ENCODE results near the gene LNPEP.

Gene LNPEP

GRCh38 chr5:97004423-97005060 lies 68.7 kb downstream of the LNPEP start:
- no peak for DNase-seq

GRCh38 chr5:97006454-97007060 lies 70.7 kb downstream of the LNPEP start:
- DNase-seq: no peak

- DNase-seq: no peak
Measured at GRCh38 chr5:97009212-97009898, 73.5 kb downstream of the LNPEP start.

DNA sequence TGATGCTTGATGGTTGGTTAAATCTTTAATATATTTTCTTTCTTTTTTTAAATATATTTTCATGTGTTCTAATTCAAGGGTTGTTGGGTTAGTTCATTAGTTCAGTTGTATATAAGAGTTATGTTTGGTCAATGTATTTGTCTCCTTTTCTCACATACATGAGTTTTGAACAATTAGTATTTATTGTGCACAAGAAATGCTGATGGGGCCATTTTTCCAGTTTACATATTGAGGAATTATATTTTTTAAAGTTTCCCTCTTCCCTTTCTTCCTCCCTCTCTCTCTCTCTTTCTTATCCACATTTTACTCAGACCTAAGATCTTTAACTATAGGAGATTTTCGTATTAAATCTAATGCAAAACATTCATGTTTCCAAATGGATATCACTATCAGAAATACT lies 74.0 kb downstream of the LNPEP start:
- no peak for DNase-seq

DNA sequence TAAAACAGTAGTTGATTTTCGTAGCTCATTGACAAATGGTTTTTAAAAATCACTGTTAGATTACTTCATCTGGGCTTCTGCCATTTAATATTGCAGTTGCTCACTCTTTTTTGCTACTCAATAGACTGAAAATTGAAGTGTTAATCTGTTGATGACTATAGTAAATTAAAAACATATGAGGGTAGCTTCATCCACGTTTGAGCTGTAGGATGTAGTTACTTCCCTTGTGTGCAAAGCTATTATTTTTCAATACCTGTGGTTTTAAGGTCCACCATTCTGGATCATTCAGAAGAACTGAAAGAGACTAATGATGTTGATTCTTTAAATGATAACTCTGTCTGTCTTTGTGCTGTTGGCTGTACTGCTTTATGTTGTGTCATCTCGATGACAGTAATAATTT lies 74.7 kb downstream of the LNPEP start:
- no peak for DNase-seq

GRCh38 chr5:97011567-97011966 lies 75.7 kb downstream of the LNPEP start:
- DNase-seq: no peak

DNA sequence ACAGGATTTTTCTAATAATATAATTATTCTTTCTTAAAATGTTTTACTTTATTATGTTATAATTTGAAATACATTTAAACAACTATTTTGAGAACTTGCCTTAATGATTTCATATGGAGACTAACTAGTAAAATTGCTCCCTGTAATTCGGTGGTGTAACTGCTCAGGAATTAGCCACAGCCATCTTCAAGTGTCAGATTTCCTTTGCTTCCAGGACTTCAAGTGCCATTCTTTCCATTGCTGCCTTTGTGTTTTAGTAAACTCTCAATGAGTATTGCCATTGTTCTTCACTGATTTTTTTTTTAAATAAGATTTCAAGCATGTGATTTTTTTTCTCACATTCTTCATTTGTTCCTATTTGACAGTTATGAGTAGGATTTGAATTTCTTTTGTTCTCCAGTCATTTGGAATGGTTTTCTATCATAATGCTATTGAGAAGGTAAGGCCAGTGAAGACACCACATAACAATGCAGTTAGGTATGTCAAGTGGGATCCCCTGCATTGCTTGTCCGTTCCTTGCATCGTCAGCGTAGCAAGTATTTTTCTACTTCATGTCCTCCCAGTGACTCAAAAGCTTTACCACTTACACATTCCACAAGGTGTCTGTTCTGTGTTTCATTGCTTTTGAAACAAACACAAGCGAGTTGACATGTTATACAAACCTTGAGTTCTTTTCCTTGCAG lies 83.7 kb downstream of the LNPEP start:
- DNase-seq: peak; percentile 83

GRCh38 chr5:97021416-97021815 lies 85.5 kb downstream of the LNPEP start:
- DNase-seq: no peak

DNA sequence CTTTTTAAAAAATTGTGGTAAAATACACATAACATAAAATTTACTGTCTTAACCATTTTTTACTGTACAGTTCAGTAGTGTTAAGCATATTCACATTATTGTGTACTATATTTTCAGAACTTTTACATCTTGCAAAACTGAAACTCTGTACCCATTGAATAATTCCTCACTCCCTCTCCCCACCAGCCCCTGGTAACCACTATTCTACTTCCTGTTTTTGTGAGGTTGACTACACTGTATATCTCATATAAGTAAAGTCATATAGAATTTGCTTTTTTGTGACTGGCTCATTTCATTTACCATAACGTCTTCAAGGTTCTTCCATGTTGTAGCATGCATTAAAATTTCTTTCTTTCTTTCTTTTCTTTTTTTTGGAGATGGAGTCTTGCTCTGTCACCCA lies 87.0 kb downstream of the LNPEP start:
- DNase-seq: no peak

GRCh38 chr5:97026721-97027120 lies 90.8 kb downstream of the LNPEP start:
- DNase-seq: no peak

- no peak for DNase-seq
Measured at GRCh38 chr5:97037819-97038218, 101.9 kb downstream of the LNPEP start.

GRCh38 chr5:97041239-97041638 lies 105.4 kb downstream of the LNPEP start:
- no peak for DNase-seq

DNA sequence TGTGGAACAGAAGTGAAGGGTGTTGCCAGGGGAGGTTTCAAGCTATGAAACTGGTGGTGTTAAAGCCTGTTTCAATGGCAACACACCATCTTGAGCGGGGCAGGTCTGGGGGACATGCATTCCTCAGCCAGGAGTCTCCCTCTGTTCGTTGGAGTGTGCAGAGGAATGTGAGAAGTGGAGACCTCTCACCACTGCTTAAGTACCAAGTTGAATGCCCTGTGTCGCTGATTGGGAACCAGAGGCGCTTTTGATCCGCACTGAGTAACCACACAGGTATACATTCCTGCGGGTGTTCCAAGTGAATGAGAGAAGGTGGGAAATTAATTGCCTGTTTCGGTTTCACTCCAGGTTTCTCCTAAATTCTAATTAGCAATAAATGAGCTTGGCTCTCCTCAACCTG lies 107.1 kb downstream of the LNPEP start:
- peak; percentile 63 for DNase-seq

DNA sequence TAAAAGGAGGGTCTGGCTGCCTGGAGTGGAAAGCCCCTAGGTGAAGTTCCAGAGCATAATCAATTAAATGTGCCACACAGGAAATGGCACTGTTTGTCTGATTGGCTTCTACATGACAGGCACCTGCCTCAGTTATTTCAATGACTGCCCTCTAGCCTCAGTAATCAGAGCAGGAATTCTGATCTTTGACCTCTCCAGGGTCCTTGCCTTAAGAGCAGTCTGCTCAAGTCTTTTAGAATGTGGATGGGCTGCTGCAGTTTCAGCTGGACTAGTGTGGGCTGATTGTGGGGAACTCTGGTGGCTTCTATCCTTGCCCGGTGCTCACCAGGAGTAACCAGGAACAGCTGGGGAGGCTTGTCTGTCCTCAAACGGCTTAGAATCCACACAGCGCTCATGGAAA lies 107.6 kb downstream of the LNPEP start:
- peak; percentile 67 for DNase-seq

DNA sequence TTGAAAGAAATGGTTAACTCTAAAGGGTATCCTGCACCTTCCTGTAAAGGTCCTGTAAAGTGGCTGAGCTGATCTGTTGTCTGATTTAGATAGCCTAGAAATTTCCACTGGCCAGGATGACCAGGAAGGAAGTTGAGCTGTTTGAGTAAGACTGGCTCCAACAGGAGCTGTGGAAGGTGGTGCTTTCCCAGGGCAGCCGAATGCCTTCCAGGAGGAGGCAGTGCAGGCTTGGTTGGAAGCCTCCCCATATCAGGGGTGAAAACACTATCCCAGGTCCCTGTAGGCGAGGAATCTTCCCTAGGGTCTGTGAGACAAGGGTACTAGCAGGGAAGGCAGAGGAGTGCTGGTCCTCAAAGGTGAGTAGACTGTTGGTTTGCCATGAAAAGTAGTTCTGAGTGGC lies 108.2 kb downstream of the LNPEP start:
- peak; percentile 87 for DNase-seq

- DNase-seq: no peak
Measured at GRCh38 chr5:97046270-97046982, 110.5 kb downstream of the LNPEP start.

DNA sequence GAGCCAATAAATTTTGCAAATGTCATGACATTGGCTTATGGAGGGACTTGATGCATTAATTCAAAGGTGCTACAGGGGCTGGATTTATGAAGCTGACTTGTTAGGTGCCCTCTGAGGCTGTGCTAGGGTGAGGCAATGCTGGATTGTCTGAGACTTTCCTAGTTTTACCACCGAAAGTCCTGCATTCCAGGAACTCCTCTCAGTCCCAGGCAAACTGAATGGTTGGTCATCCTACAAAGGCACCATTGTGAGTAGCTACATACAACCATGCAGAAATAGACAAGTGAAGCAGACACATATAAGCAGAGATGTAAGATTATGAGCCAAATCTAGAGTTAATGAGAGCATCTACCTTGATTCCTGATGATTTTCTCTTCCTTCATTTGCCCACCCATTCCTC lies 111.2 kb downstream of the LNPEP start:
- DNase-seq: no peak

GRCh38 chr5:97049175-97049574 lies 113.3 kb downstream of the LNPEP start:
- no peak for DNase-seq

GRCh38 chr5:97056263-97056662 lies 120.4 kb downstream of the LNPEP start:
- DNase-seq: no peak

- no peak for DNase-seq
Measured at GRCh38 chr5:97062046-97062445, 126.2 kb downstream of the LNPEP start.

GRCh38 chr5:97063251-97063650 lies 127.4 kb downstream of the LNPEP start:
- no peak for DNase-seq

DNA sequence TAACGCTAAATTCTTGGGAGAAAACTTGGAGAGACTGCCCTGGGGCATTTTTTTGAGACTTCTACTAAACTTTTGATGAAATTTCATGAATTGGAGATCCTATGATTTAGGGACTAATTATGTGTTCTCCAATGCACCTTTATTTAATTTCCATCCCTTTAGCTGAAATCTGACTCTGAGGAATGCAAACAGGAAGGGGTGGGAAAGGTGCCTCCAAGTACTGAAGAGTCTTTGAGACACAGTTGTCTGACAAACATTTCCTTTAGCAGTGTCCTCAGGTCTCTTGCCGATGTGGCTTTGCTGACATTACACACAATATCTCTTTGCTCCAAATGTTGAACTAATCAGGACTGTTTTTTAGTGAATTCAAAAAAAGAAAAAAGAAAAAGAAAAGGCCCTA lies 129.6 kb downstream of the LNPEP start:
- DNase-seq: no peak

GRCh38 chr5:97067296-97067850 lies 131.5 kb downstream of the LNPEP start:
- no peak for DNase-seq

Data from islet precursor cell (in vitro differentiated cells).